Measurements from ENCODE around the gene SIAH1. TPM values are rescaled to one million over a fixed set of nuclear protein-coding genes. Genes with fewer than 3 reads are reported as not detected.
A peak's percentile ranks its signal among the peaks of the same experiment; 100 is the strongest.
"Not testable (repeated sequence)": the region's sequence is repeated elsewhere in the genome, so short reads cannot be mapped to it uniquely, and the experiment has no call there.

The SIAH1 gene
- total RNA-seq, 1 donor from 2014 or later: 34.5 TPM

GRCh38 chr16:48317614-48318315, 67.4 kb downstream of the SIAH1 start:
- DNase-seq (ENCODE audit: low spot score): no peak
- peaks cover 18% of the 10 kb centered on the region for H3K36me3 Mint-ChIP-seq (ENCODE audit: low read depth)
- H3K27me3 Mint-ChIP-seq (ENCODE audit: low read depth): no peaks in the 10 kb centered on the region
- peak overlapping the region; percentile 86 for H3K27ac Mint-ChIP-seq (ENCODE audit: unreplicated experiment)
- H3K4me3 Mint-ChIP-seq (ENCODE audit: unreplicated experiment): no peak overlapping the region
- peaks cover 37% of the 10 kb centered on the region for H3K4me1 Mint-ChIP-seq (ENCODE audit: low read depth)
- peaks cover 14% of the 10 kb centered on the region for H3K9me3 Mint-ChIP-seq (ENCODE audit: low read depth)
- TF ChIP-seq CTCF (IDR thresholded peaks at IDR 0.05): peak; percentile 70

GRCh38 chr16:48317026-48317425, 68.2 kb downstream of the SIAH1 start:
- Mint-ChIP-seq H3K4me3 (ENCODE audit: unreplicated experiment) (no peak overlapping the region), H3K36me3 (ENCODE audit: low read depth) (peaks cover 25% of the 10 kb centered on the region), H3K27me3 (ENCODE audit: low read depth) (no peaks in the 10 kb centered on the region), H3K9me3 (ENCODE audit: low read depth) (peaks cover 21% of the 10 kb centered on the region), H3K4me1 (ENCODE audit: low read depth) (peaks cover 36% of the 10 kb centered on the region), H3K27ac (ENCODE audit: unreplicated experiment) (peak overlapping the region; percentile 86)
- DNase-seq (ENCODE audit: low spot score): no peak
- no peak for TF ChIP-seq CTCF (IDR thresholded peaks at IDR 0.05)

- H3K27ac Mint-ChIP-seq (ENCODE audit: unreplicated experiment); DNase-seq (ENCODE audit: low spot score); H3K4me3 Mint-ChIP-seq (ENCODE audit: unreplicated experiment); H3K27me3 Mint-ChIP-seq (ENCODE audit: low read depth): not testable (repeated sequence)
- Mint-ChIP-seq H3K36me3 (ENCODE audit: low read depth) (peaks cover 48% of the 10 kb centered on the region), H3K4me1 (ENCODE audit: low read depth) (peaks cover 40% of the 10 kb centered on the region), H3K9me3 (ENCODE audit: low read depth) (peaks cover 40% of the 10 kb centered on the region)
Measured at GRCh38 chr16:48313905-48314304, 71.3 kb downstream of the SIAH1 start.

- no peaks in the 10 kb centered on the region for H3K27me3 Mint-ChIP-seq (ENCODE audit: low read depth)
- DNase-seq (ENCODE audit: low spot score): no peak
- peaks cover 44% of the 10 kb centered on the region for H3K9me3 Mint-ChIP-seq (ENCODE audit: low read depth)
- peaks cover 57% of the 10 kb centered on the region for H3K36me3 Mint-ChIP-seq (ENCODE audit: low read depth)
- TF ChIP-seq CTCF (IDR thresholded peaks at IDR 0.05): no peak
- no peak overlapping the region for H3K27ac Mint-ChIP-seq (ENCODE audit: unreplicated experiment)
- peaks cover 29% of the 10 kb centered on the region for H3K4me1 Mint-ChIP-seq (ENCODE audit: low read depth)
- H3K4me3 Mint-ChIP-seq (ENCODE audit: unreplicated experiment): no peak overlapping the region
Measured at GRCh38 chr16:48310908-48311641, 74.1 kb downstream of the SIAH1 start.

Other genes starting within 250 kb of the SIAH1 start
- not detected in 3 replicates for gene ABCC12, start 229.4 kb downstream of the SIAH1 start, total RNA-seq
- 53.1 to 77.6 TPM (median 53.4 TPM) in 3 replicates for gene LONP2, start 141.1 kb downstream of the SIAH1 start, total RNA-seq
- 0.32 to 0.44 TPM in 2 of 3 replicates, not detected in the other for gene ABCC11, start 137.9 kb downstream of the SIAH1 start, total RNA-seq
- 30.8 to 42.4 TPM (median 35.8 TPM) in 3 replicates for gene N4BP1, start 224.8 kb upstream of the SIAH1 start, total RNA-seq